ENCODE results near the gene MESP2. TPM values are rescaled to one million over a fixed set of nuclear protein-coding genes. Genes with fewer than 3 reads are reported as not detected.

The MESP2 gene
- total RNA-seq, 2 experiments from 2014 or later = not detected

GRCh38 chr15:89750560-89751542 lies 25.3 kb upstream of the MESP2 start, which contains the start of gene MESP1:
Gene MESP1, minus strand, starts transcription at chr15:89751249. Its CDS starts 18 bp downstream, at chr15:89751231.
- Histone ChIP-seq H3K4me1 (ENCODE audit: insufficient read depth, low read length, poor library complexity, severe bottlenecking) (peaks cover 7% of the 10 kb centered on the region), H3K4me3 (ENCODE audit: low read depth, low read length, poor library complexity, severe bottlenecking) (peak within 1 kb of the TSS; percentile 70), H3K27ac (ENCODE audit: low read depth, low read length, poor library complexity, severe bottlenecking) (no peak within 1 kb of the TSS), H3K4me2 (ENCODE audit: low read length) (peak within 1 kb of the TSS; percentile 85), H3K9me2 (ENCODE audit: insufficient read depth, low read length) (no peaks in the 10 kb centered on the region), H2AFZ (ENCODE audit: low read length) (peak within 1 kb of the TSS; percentile 85), H3K79me2 (ENCODE audit: insufficient read depth, low read depth, low read length) (no peaks in the 10 kb centered on the region), H4K20me1 (ENCODE audit: insufficient read depth, low read length) (no peaks in the 10 kb centered on the region), H3K9me3 (ENCODE audit: low read length) (no peaks in the 10 kb centered on the region), H3K36me3 (ENCODE audit: insufficient read depth, low read length) (no peaks in the 10 kb centered on the region)
- no TSS peak for BruUV-seq (replicated peaks)
- intact Hi-C loops (cut with micrococcal nuclease; ENCODE audit: unreplicated experiment) = no loop called here
- TF ChIP-seq, protein P1, sequence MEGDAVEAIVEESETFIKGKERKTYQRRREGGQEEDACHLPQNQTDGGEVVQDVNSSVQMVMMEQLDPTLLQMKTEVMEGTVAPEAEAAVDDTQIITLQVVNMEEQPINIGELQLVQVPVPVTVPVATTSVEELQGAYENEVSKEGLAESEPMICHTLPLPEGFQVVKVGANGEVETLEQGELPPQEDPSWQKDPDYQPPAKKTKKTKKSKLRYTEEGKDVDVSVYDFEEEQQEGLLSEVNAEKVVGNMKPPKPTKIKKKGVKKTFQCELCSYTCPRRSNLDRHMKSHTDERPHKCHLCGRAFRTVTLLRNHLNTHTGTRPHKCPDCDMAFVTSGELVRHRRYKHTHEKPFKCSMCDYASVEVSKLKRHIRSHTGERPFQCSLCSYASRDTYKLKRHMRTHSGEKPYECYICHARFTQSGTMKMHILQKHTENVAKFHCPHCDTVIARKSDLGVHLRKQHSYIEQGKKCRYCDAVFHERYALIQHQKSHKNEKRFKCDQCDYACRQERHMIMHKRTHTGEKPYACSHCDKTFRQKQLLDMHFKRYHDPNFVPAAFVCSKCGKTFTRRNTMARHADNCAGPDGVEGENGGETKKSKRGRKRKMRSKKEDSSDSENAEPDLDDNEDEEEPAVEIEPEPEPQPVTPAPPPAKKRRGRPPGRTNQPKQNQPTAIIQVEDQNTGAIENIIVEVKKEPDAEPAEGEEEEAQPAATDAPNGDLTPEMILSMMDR (conservative IDR thresholded peaks at IDR 0.05; ENCODE audit: low read length) = peak; percentile 68
- no peak for TF ChIP-seq EZH2phosphoT487 (IDR thresholded peaks at IDR 0.05; ENCODE audit: borderline replicate concordance, low read depth, low read length)
- DNase-seq (ENCODE audit: low spot score) = peak; percentile 92
- CTCF ChIA-PET (ENCODE audit: unreplicated experiment) = no interaction called here
- POLR2A ChIA-PET = interaction anchor here (0.6 to 0.8 kb wide), 2 partner anchors 11 to 12 kb away, joined by 3 read pairs; no protein-coding TSS in a partner anchor

DNA sequence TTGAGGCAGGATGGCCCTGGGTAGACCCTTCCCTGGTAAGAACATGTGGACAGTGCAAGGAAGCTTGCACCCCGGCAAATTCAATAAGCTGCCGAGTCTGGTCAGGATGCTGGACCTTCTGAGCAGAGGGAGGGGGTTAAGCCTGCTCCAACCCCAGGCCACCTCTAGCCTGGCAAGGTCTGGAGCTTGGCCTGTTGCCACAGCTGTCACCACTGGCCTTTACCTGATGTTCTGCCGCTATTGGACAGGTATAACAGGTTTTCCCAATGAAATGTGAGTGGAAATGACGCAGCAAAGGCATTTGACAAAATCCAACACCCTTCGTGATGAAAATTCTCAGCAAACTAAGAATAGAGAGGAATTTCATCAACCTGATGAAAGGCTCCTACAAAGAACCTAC lies 24.4 kb upstream of the MESP2 start:
- peak overlapping the region; percentile 85; the same call in 1 of the 2 replicates for H3K4me2 ChIP-seq (ENCODE audit: low read length)
- H3K79me2 ChIP-seq (ENCODE audit: insufficient read depth, low read depth, low read length) = no peaks in the 10 kb centered on the region
- no peaks in the 10 kb centered on the region for H3K9me2 ChIP-seq (ENCODE audit: insufficient read depth, low read length)
- no peaks in the 10 kb centered on the region for H3K9me3 ChIP-seq (ENCODE audit: low read length)
- POLR2A ChIA-PET = interaction anchor here (0.8 kb wide), 1 partner anchor 12 kb away, joined by 3 read pairs; no protein-coding TSS in a partner anchor
- CTCF ChIA-PET (ENCODE audit: unreplicated experiment) = interaction anchor here (0.5 kb wide), 1 partner anchor 170 kb away, joined by 3 read pairs; no protein-coding TSS in a partner anchor
- intact Hi-C loops (cut with micrococcal nuclease; ENCODE audit: unreplicated experiment) = no loop called here
- H3K4me1 ChIP-seq (ENCODE audit: insufficient read depth, low read length, poor library complexity, severe bottlenecking) = peaks cover 7% of the 10 kb centered on the region
- H3K27ac ChIP-seq (ENCODE audit: low read depth, low read length, poor library complexity, severe bottlenecking) = no peak overlapping the region
- H3K4me3 ChIP-seq (ENCODE audit: low read depth, low read length, poor library complexity, severe bottlenecking) = no peak overlapping the region
- DNase-seq (ENCODE audit: low spot score) = no peak
- H2AFZ ChIP-seq (ENCODE audit: low read length) = no peak overlapping the region
- TF ChIP-seq, protein P1 (conservative IDR thresholded peaks at IDR 0.05; ENCODE audit: low read length) = no peak
- TF ChIP-seq EZH2phosphoT487 (IDR thresholded peaks at IDR 0.05; ENCODE audit: borderline replicate concordance, low read depth, low read length) = no peak
- H4K20me1 ChIP-seq (ENCODE audit: insufficient read depth, low read length) = no peaks in the 10 kb centered on the region
- no TSS peak for BruUV-seq (replicated peaks)
- no peaks in the 10 kb centered on the region for H3K36me3 ChIP-seq (ENCODE audit: insufficient read depth, low read length)

Data from OCI-LY7 (cell line).